ENCODE data around the gene ATP1A2. TPM values are rescaled to one million over a fixed set of nuclear protein-coding genes. Genes with fewer than 3 reads are reported as not detected.

The ATP1A2 gene
- total and polyA plus RNA-seq, 2 experiments from 2014 or later: 4.9 to 17.7 TPM

- TF ChIP-seq, protein P1, sequence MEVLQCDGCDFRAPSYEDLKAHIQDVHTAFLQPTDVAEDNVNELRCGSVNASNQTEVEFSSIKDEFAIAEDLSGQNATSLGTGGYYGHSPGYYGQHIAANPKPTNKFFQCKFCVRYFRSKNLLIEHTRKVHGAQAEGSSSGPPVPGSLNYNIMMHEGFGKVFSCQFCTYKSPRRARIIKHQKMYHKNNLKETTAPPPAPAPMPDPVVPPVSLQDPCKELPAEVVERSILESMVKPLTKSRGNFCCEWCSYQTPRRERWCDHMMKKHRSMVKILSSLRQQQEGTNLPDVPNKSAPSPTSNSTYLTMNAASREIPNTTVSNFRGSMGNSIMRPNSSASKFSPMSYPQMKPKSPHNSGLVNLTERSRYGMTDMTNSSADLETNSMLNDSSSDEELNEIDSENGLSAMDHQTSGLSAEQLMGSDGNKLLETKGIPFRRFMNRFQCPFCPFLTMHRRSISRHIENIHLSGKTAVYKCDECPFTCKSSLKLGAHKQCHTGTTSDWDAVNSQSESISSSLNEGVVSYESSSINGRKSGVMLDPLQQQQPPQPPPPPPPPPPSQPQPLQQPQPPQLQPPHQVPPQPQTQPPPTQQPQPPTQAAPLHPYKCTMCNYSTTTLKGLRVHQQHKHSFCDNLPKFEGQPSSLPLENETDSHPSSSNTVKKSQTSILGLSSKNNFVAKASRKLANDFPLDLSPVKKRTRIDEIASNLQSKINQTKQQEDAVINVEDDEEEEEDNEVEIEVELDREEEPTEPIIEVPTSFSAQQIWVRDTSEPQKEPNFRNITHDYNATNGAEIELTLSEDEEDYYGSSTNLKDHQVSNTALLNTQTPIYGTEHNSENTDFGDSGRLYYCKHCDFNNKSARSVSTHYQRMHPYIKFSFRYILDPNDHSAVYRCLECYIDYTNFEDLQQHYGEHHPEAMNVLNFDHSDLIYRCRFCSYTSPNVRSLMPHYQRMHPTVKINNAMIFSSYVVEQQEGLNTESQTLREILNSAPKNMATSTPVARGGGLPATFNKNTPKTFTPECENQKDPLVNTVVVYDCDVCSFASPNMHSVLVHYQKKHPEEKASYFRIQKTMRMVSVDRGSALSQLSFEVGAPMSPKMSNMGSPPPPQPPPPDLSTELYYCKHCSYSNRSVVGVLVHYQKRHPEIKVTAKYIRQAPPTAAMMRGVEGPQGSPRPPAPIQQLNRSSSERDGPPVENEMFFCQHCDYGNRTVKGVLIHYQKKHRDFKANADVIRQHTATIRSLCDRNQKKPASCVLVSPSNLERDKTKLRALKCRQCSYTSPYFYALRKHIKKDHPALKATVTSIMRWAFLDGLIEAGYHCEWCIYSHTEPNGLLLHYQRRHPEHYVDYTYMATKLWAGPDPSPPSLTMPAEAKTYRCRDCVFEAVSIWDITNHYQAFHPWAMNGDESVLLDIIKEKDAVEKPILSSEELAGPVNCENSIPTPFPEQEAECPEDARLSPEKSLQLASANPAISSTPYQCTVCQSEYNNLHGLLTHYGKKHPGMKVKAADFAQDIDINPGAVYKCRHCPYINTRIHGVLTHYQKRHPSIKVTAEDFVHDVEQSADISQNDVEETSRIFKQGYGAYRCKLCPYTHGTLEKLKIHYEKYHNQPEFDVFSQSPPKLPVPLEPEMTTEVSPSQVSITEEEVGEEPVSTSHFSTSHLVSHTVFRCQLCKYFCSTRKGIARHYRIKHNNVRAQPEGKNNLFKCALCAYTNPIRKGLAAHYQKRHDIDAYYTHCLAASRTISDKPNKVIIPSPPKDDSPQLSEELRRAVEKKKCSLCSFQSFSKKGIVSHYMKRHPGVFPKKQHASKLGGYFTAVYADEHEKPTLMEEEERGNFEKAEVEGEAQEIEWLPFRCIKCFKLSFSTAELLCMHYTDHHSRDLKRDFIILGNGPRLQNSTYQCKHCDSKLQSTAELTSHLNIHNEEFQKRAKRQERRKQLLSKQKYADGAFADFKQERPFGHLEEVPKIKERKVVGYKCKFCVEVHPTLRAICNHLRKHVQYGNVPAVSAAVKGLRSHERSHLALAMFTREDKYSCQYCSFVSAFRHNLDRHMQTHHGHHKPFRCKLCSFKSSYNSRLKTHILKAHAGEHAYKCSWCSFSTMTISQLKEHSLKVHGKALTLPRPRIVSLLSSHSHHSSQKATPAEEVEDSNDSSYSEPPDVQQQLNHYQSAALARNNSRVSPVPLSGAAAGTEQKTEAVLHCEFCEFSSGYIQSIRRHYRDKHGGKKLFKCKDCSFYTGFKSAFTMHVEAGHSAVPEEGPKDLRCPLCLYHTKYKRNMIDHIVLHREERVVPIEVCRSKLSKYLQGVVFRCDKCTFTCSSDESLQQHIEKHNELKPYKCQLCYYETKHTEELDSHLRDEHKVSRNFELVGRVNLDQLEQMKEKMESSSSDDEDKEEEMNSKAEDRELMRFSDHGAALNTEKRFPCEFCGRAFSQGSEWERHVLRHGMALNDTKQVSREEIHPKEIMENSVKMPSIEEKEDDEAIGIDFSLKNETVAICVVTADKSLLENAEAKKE (CRISPR knock-in tag; IDR thresholded peaks at IDR 0.05): no peak
- no peak for TF ChIP-seq ZNF331 (CRISPR knock-in tag; IDR thresholded peaks at IDR 0.05; ENCODE audit: low read depth)
Observed at GRCh38 chr1:160154790-160155189, 39.2 kb downstream of the ATP1A2 start (continued).

- Mint-ChIP-seq H3K9me3 (no peaks in the 10 kb centered on the region), H3K27me3 (ENCODE audit: insufficient read depth, low read depth, poor library complexity) (peaks cover 14% of the 10 kb centered on the region), H3K27ac (no peak overlapping the region), H3K4me3 (no peak overlapping the region), H3K36me3 (ENCODE audit: low read depth) (no peaks in the 10 kb centered on the region), H3K4me1 (no peaks in the 10 kb centered on the region)
- DNase-seq (ENCODE audit: low spot score): no peak
- H3K27me3 ChIP-seq (ENCODE audit: insufficient read depth): no peaks in the 10 kb centered on the region
- H3K4me2 ChIP-seq: no peak overlapping the region
- no peak overlapping the region for H3K27ac ChIP-seq (ENCODE audit: low read depth)
- H2AFZ ChIP-seq: no peak overlapping the region
- H4K20me1 ChIP-seq (replicated peaks; ENCODE audit: insufficient read depth): no peaks in the 10 kb centered on the region
- no peaks in the 10 kb centered on the region for H3F3A ChIP-seq (replicated peaks; ENCODE audit: low read depth)
- no peak overlapping the region for H3K4me3 ChIP-seq
- no peaks in the 10 kb centered on the region for H3K4me1 ChIP-seq (ENCODE audit: insufficient read depth)
- H3K36me3 ChIP-seq (ENCODE audit: insufficient read depth): no peaks in the 10 kb centered on the region
- H3K9me2 ChIP-seq (ENCODE audit: insufficient read depth): 0 out of 2 replicates have a peak, but pooled peaks cover 4% of the 10 kb centered on the region
- no peak for ATAC-seq
- H3K79me2 ChIP-seq (replicated peaks; ENCODE audit: insufficient read depth): no peaks in the 10 kb centered on the region
- TF ChIP-seq, protein P1 (CRISPR knock-in tag; IDR thresholded peaks at IDR 0.05): no peak
- TF ChIP-seq, protein P2, sequence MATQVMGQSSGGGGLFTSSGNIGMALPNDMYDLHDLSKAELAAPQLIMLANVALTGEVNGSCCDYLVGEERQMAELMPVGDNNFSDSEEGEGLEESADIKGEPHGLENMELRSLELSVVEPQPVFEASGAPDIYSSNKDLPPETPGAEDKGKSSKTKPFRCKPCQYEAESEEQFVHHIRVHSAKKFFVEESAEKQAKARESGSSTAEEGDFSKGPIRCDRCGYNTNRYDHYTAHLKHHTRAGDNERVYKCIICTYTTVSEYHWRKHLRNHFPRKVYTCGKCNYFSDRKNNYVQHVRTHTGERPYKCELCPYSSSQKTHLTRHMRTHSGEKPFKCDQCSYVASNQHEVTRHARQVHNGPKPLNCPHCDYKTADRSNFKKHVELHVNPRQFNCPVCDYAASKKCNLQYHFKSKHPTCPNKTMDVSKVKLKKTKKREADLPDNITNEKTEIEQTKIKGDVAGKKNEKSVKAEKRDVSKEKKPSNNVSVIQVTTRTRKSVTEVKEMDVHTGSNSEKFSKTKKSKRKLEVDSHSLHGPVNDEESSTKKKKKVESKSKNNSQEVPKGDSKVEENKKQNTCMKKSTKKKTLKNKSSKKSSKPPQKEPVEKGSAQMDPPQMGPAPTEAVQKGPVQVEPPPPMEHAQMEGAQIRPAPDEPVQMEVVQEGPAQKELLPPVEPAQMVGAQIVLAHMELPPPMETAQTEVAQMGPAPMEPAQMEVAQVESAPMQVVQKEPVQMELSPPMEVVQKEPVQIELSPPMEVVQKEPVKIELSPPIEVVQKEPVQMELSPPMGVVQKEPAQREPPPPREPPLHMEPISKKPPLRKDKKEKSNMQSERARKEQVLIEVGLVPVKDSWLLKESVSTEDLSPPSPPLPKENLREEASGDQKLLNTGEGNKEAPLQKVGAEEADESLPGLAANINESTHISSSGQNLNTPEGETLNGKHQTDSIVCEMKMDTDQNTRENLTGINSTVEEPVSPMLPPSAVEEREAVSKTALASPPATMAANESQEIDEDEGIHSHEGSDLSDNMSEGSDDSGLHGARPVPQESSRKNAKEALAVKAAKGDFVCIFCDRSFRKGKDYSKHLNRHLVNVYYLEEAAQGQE (IDR thresholded peaks at IDR 0.05; ENCODE audit: unreplicated experiment): no peak
- no peak for TF ChIP-seq JUNB (IDR thresholded peaks at IDR 0.05; ENCODE audit: unreplicated experiment)
- TF ChIP-seq POLR2AphosphoS5 (IDR thresholded peaks at IDR 0.05; ENCODE audit: low read depth): no peak
- TF ChIP-seq ZNF331 (CRISPR knock-in tag; IDR thresholded peaks at IDR 0.05; ENCODE audit: low read depth): no peak
Observed at GRCh38 chr1:160156361-160156760, 40.8 kb downstream of the ATP1A2 start.
